Pulmonary artery endothelial cell (primary cell): ENCODE data around the gene GALNT14. TPM values are rescaled to one million over a fixed set of nuclear protein-coding genes. Genes with fewer than 3 reads are reported as not detected.

Experiments
- DNase-seq: peaks from one replicate; pipeline ENCODE4 v3.0.0-alpha.2; 2011; ENCODE audit warnings: low read depth, low spot score
- total RNA-seq: library from RNA; depleted of rRNA; stranded (reverse); fragments of >200 nt; gene quantifications from 2 replicates; pipeline ENCODE4 v1.2.3, GENCODE V29; 2014

The GALNT14 gene
- total RNA-seq, 1 donor from 2014 or later, result not detected

DNA sequence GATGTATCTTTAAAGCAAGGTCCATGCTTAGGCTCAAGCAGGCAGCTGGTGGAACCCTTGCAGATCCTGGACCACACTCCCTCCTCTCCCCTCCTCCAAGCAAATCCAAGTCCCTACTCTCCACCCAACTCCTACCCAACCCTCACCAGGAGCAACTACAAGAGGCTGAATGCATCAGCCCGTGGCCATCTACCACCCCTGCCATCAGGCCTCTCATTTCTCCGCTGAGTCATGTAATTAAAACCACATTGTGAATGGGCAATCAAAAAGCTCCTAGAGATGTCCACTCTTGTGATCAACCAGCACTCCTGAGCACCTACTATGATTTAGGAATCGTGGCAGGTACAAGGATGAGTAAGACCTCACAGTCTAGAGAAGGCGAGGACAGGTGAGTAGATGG is 188.8 kb downstream of the GALNT14 start:
- no peak for DNase-seq

DNA sequence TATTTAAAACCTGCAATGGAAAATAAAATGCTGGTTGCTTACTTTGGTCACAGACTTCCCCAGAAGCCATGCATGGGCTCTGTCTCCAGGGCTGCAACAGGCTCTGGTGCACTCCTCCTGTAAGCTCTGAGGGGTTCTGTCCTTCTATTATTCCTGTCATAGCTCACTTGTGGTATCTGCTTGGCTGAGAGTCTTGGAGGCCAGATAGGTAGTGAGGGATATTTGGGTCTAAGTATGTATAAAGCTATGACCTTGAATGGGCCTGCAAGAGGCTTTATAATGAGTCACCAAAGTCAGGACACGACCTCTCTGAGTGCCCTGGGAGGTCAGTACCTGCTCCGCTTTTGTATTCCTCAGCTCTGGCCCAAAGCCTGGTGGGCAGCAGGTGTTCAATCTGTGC is 189.4 kb downstream of the GALNT14 start:
- DNase-seq, result no peak

DNA sequence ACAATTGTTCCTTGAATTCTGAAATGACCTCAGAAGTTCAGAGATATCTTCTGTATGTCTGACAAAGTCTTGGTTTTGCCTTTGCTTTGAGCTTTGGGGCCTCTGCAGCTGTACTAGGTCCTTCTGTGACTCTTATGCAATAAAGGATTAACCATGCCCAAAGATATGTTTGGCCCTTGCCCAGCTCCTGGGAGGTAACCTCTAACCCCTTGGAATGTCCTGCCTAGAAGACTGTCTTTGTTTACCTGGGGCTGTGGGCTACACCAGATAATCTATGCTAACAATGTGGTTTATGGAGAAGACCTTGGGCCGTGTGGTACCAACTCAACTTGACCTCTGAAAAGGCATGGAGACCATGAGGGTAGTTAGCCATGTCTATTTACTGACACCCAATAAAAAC is 190.1 kb downstream of the GALNT14 start:
- DNase-seq, result no peak

DNA sequence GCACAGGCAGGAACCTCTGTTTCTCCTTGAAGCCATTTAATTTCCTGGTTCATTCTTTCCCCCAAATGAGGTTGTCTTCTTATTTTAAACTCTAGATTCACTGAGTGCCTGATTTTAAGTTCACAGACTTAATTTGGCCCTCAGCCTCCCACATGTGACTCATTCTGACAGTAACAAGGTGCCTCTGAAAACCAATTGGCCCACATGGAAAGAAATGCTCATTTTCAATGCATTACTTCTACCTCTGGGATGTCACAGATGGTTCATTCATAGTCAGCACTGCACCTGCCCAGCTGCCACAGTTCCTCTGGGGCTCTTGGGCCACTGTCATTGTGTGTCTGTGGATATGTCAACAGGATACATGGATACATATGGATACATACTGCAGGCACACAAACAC is 190.6 kb downstream of the GALNT14 start:
- DNase-seq, result no peak

DNA sequence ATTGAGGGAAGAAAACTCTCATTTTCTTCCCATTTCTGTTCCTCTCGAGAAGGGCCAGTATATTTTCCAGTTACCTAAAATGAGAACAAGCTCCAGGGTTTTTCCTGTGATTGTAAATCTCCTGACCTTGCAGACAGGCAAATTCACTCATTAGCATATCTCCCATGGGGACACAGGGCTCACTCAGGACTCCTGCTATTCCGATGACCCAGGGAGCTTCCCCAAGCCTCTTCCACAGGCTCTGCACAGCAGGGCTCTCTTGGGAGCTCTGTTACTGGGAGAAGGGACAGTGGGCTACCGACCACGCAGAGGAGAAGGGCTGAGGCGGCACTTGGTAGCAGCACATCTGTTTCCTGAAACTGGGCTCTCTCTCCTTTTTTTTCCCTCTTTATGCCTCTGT is 195.8 kb downstream of the GALNT14 start:
- no peak for DNase-seq

DNA sequence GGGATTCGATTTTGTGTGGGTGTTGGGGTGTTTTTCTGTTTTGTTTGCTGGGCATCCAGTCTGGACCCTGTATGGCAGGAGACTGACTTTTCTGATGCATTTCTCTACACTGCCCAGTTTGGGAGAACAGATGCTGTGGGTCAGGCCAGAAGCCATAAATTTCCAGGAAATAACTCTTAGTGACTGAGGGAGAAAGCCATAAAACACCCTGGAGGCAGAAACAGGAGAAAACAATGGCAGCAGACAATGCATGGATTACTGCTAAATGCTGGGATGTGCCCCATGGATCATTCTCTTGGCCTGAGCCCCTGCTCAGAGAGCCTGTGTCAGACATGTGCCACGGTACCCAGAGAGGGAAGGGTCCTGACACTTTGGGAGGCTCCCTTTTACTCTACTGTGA is 197.4 kb downstream of the GALNT14 start:
- no peak for DNase-seq

DNA sequence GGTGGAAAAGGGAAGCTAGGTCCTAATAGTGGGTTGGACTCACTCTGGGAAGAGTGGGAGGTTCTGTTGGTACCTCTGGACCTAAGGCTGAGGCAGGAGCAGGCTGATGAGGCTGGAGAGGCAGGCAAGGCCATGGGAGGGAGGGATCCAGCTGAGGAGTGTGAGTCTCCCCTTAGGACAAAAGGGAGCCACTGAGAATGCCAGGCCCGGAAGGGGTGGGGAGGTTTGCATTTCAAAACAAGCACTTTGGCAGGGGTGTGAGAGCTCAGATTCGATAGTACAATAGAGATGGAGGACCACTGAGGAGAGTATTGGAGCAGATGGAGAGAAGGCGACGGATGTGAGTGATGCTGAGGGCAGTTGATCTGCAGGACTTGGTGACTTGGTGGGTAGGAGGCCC is 198.9 kb downstream of the GALNT14 start:
- no peak for DNase-seq

DNA sequence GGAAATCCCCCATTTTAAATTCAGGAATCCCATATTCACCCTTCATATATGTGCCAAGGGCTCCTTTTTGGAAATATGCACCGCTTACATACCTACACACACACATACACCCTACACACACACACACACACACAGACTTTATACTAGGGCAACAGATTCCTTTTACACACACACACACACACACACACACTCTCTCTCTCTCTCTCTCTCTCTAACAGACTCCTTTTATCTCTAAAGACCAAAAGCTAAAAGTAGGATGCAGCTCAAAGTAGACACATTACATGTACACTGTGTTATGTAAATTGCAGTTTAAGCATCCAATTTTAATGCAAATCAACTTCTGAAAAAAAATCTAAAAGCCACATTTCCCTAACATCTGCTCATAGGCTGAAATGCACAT is 200.0 kb downstream of the GALNT14 start:
- no peak for DNase-seq

DNA sequence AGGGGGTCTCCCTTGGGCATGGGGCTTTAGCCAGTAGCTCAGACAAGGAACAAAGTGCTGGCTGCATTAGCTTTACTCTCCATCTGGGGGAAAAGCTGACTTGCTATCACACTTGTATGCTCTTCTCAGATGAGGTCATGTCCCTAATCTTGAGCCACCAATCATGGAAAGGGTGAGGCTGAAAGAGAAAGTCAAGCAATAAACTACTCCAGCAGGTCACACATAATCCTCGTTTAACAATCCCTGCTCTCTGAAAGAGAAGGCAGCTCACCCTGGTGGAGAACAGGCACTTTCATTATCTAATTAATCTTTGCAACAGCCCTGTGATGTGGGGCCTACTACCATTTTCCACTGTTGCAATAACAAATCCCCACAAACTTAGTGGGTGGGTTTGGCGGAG is 201.3 kb downstream of the GALNT14 start:
- DNase-seq, result no peak

DNA sequence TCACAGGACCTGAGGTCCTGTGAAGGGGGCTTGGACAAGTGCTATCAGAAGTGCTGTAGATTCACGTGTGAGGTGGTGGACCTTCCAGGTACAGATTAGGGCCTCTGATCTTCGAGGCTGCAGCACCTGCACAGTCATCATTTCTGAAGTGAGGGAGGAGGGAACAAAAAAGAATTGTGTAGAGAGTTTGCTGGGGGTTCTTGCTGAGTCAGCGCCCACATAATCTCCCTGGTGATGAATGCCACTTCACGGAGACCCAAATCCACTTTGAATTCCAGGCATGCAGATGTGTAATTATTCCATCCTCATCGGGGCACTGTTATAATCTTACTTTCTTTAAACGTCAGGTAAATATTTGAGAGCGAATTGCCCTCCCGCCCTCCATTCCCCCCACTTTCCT is 202.4 kb downstream of the GALNT14 start:
- no peak for DNase-seq

DNA sequence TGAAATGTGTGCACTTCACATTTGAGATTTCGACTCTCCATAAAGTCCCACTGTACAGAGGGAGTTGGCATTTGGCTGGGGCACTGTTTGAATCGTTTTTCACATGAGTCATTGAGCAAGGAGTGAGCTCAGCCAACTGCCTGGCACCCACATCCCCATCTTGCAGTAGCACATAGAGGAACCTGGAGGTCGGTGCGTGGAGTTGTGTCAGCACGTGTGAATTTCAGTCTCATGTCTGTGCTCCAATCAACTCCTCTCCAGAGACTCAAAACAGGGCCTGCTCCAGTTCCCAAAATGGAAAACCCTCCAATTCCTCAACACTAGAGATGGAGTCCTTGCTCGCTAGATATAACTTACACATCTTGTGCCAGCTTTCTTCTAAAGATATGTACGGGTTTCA is 204.2 kb downstream of the GALNT14 start:
- DNase-seq, result no peak

DNA sequence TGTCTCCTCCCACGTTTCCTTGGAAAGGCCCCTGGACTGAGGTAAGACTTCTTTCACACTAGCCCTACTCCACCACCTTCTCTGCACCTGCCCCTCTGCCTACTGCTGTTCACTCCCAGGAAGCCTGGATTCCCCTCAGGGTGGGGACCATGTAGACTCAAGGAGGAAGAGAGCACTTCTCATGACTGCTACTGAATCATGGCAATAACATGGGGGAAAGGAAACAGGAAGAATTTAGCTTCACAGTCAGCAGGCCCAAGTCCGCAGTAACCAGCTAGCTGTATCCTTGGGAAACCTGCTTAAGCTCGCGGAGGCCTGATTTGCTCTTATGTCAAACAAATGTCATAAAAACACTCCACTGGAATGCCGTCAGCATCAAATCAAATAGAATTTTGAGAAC is 204.7 kb downstream of the GALNT14 start:
- DNase-seq, result no peak

DNA sequence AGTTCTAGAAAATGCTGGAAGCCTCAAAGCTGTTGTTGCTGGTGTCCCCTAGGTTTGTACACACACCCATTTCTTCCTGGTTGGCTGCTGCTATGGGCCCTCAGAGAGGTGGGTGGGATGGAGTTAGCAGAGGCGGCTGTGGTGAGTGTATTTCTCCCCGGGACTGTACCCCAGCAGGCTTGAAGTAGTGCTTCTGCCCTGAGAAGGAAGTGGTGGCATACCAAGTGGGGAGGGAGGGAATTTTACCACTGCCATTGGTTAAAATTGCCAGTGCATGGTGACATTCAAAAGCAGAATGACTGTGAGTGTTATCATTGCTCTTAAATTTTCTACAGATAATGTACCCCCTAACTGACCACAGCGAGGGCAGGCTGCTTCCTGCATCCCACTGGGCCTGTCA is 205.4 kb downstream of the GALNT14 start:
- DNase-seq, result no peak

DNA sequence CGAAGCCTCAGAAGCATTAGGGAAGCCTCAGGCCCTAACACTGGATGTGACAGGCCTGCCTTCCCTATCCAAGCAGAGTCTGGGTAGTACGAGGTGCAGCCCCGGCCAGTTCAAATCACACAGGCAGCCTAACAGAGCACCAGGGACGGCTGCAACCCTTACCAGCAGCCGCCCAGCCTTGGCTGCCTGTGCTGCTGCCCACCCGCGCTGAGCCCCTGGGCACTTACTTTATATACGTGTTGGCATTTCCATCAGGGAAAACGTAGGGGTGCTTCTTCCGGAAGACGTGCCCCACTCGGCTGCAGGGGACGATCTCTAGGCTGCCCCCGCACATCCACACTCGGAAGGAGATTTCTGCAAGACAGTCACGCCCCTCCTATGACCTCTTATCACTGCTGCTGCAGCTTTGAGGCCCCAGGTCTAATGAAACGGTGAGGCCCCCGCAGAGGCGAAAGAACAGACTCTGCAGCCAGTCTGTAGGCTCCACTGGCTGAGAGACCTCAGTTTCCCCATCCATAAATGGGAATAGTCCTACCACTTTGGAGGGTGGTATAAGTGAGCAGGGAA is 206.3 kb downstream of the GALNT14 start:
- DNase-seq, result no peak

DNA sequence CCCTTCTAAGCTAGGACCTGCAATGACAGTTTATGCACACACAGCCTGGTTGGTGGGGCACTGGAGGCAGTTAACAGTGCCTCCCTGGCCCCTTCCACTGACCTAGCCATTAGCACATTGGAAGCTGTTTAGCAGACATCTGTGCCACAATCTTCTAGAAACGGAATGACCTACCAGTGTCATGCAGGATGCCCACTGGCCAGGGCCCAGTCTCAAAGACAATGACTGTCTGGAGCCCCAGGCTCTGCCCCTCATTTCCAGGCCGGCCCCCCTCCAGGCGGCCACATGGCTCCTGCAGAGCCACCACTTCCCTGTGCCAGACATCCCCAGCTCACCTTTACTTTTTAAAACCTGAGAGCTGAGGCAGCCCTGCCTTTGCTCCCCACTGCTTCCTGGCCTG is 207.5 kb downstream of the GALNT14 start:
- no peak for DNase-seq

DNA sequence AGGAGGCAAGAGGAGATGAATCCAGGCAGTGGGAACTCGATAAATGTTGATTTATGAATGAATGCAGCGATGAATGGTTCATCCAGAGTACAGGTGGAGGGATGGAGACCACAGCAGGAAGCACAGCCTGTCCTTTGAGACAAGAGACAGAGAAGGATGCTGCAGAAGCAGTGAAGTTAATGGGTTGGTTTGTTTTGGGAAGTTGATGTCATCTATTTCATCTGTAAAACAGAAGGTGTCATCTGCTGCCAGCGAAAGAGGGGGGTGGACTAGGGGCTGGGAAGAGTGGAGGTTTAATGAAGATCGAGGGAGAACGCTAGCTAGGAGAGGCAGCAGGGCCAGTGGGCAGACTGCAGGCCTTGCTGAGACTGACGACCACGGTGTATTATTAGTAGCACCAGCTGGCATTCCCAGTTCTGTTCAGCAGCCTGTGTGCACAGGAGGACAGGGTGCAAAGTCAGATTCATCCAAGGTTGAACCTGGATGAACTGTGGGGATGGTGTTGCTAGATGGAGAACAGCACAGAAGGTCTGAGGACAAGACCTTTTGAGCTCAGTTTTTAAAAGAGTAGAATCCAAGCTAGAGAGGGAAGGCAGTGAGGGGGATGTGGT is 210.7 kb downstream of the GALNT14 start:
- DNase-seq, result no peak

DNA sequence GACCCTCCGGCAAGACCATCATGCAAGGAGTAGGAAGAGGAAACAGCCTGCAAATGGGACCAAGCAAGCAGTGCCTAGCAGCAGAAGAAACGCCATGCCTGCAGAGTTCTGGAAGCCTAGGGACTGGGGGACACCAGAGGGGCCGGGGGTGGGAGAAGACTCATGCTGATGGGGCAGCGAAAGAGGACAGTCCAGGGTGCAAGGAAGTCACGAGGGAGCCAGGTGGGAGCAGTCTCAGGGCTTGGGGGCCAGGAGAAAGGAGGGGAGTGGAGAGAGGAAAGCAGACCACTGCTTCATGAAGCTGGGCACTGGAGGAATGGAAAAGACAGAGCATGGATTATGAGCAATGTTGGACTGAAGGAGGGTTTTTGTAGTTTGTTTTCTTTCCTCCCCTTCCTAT is 211.6 kb downstream of the GALNT14 start:
- no peak for DNase-seq

DNA sequence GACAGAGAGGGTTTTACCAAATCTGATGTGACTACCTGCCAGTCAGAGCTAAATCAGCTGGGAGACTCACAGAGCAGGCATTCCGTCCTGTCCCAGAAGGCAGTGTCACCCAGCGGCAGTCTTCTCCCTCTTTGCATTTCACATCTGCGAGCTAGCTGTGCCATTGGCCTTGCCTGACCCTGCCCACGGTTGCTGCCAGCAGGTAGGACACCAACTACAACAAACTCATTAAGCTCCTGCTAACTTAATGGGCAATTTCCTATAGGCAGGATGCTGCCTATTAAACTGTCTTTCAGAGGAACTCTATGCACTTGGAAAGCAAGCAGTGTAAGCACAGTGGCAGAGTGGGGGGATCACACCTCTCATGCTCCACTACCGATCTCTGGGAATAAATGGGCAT is 214.6 kb downstream of the GALNT14 start:
- no peak for DNase-seq

DNA sequence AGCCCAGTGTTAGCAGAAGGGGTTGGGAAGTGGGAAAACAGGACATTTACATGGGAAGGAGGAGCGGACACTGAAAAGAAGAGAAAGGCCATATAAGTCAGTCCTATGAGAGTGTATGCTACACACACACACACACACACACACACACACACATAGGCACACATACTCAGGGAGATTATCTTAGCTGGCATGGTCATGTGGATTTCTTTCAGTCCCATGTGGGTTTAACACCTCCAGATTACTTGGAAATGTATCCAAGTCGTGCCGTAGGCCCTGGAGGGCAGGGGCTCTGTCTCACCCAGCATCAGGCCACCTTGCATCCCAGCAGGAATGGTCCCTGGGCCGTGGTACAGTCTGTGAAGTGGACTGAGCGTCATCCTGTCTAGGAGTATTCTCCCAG is 217.7 kb downstream of the GALNT14 start:
- no peak for DNase-seq

DNA sequence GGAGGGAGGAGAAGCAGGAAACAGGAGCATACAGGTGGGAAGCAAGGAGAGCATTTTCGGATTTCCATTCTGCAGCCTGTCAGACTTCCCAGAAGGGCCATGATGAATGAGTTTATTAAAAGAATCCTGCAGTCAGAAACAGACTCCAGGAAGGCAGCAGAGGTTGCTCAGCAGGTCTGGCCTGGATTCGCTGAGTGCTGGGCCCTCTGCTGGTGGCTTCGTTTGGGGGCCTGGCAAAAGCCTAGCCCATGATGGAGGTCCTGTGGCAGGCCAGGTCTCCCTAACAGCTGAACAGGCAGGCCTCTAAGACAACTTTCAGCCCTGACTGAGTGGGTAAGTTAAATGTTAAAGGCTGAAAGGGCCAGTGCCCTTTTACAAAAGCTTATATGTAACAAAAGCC is 222.8 kb downstream of the GALNT14 start:
- DNase-seq, result no peak

DNA sequence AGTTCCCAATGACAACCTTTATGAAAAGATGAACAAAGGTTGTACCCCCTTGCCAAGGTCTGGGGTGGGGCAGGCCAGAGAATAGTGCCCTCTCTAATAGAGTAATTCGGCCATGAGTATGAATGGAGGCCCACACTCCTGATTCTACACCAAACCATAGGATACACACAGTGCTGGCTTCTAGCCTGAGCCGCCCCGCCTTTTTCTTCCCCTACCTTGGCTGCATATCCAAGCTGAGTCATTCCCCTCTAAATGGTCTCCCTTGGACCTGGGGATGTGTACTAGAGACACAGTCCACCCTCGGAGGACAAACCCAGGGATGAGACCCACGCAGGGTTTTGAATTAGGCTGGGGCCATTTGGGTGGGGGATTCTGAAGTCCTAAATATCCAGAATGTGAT is 223.8 kb downstream of the GALNT14 start:
- DNase-seq, result no peak

DNA sequence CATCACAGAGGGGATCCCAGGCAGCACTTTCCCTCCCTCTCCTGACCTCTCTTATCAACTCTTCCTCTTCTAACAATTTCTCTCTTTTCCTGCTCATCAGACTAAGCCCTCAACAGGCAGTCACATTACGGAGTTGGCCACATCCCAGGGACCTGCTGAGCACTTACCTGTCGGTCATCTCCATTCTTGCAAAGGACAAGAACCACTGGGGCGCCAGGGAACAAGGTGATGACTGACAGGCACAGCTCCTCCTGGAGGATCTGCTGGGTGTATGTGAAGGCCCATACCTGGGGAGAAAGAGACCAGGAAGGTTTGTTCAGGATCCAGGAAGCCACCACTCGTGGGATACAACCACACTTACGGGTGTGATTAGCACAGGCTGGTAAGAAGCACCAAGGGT is 226.2 kb downstream of the GALNT14 start:
- DNase-seq, result no peak

DNA sequence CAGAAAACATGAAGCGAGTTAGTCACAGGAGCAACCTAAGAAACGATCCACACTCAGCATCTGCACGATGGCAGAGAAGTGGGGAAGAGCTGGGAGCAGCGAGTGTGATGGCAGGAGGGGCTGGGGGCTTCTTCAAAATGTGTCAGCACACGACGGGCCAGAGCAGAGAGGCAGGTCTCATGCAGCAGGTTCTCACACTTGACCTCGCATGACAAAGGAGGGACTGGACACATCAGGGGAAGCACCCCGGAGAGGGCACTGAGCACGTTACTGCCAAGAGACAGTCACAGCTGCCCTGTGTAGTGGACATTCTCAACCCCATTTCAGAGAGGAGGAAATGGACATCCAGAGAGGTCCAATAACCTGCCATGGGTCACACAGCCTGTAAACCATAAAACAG is 226.9 kb downstream of the GALNT14 start:
- no peak for DNase-seq

DNA sequence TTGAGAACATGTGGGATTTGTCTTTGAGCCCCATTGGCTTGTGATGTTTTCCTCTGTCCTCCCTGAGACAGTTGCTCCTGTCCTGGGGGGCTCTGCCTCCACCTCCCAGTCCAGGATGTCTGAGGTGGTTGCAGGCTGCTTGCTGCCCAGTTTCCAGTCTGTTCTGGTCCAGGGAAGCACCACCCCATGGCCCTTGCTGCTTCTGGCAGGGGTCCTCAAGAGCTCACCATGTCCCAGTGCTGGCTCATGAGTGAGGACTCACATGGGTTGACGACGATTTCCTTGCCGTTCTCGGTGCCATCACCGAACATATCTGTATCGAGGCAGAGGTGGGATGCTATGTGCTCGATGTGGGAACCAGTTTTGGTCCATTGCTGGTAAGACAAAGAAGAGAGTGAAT is 227.6 kb downstream of the GALNT14 start:
- no peak for DNase-seq
